Body of pancreas (tissue), 4 donors: Measurements from ENCODE around the gene KLHDC10. TPM values are rescaled to one million over a fixed set of nuclear protein-coding genes. Genes with fewer than 3 reads are reported as not detected.
A peak's percentile ranks its signal among the peaks of the same experiment; 100 is the strongest.

ENCODE experiments used
- ATAC-seq: fragments of 150-250 bp; one replicate; pipeline ENCODE4 v1.9.1; 2016
- DNase-seq, 4 donors: peaks; one replicate each; pipeline ENCODE4 v3.0.0-alpha.2; 2019
- H3K27ac ChIP-seq, 4 donors: fragments of 200-600 bp; sonication (generic); 1 replicate in 3 of 4; 2 replicates in 1 of 4; pipeline versions ENCODE4 v1.5.1 to v1.6.1; 2016 to 2019; ENCODE audit warnings: mild to moderate bottlenecking in 1 of 4, mixed read lengths in 1 of 4, moderate library complexity in 1 of 4
- H3K27me3 ChIP-seq, 2 donors: fragments of 200-600 bp; sonication (generic); one replicate each; pipeline ENCODE4 v1.6.0; 2016; ENCODE audit warnings: mild to moderate bottlenecking in 1 of 2
- H3K36me3 ChIP-seq, 2 donors: fragments of 200-600 bp; sonication (generic); replicated peaks in 1 of 2; 2 replicates each; pipeline ENCODE4 v1.5.1; 2016; ENCODE audit warnings: low read depth in 2 of 2; ENCODE audit not compliant: insufficient read depth in 1 of 2
- H3K4me1 ChIP-seq: fragments of 200-600 bp; sonication (generic); one replicate; pipeline ENCODE4 v1.6.0; 2016
- H3K4me3 ChIP-seq, 2 donors: fragments of 200-600 bp; sonication (generic); 1 replicate in 1 of 2; 2 replicates in 1 of 2; pipeline ENCODE4 v1.5.1; 2016 to 2019
- H3K9me3 ChIP-seq, 3 donors: fragments of 200-600 bp; sonication (generic); 1 replicate in 2 of 3; 2 replicates in 1 of 3; pipeline ENCODE4 v1.5.1; 2016
- POLR2A ChIP-seq, 3 donors: fragments of 450-650 bp; IDR thresholded peaks; one replicate each; pipeline ENCODE4 v1.6.1; 2016; ENCODE audit warnings: antibody characterized with exemption in 3 of 3, mild to moderate bottlenecking in 2 of 3
- WGBS, 2 donors: methylation state at CpG; one replicate each; pipeline ENCODE4 v1.1.5; 2017; 5-methylcytosine and 5-hydroxymethylcytosine counted together
- intact Hi-C: fragments of 100-400 bp; cut with DNase I; formaldehyde crosslinking; loops from one replicate; pipeline ENCODE4 v1.15.1; 2023
- total RNA-seq, 2 donors: library from RNA; depleted of rRNA; stranded (reverse); fragments of >200 nt; gene quantifications; one replicate each; pipeline ENCODE4 v1.1.0, GENCODE V29; 2016
- TF ChIP-seq, protein P1 (sequence below), 7 experiments: fragments of 450-650 bp in 4 of 7; fragments of 200-600 bp in 3 of 7; sonication (generic) in 3 of 7; IDR thresholded peaks; one replicate each; pipeline ENCODE4 v1.5.1; 2016 to 2019; ENCODE audit warnings: antibody characterized with exemption in 7 of 7

KLHDC10 gene, protein sequence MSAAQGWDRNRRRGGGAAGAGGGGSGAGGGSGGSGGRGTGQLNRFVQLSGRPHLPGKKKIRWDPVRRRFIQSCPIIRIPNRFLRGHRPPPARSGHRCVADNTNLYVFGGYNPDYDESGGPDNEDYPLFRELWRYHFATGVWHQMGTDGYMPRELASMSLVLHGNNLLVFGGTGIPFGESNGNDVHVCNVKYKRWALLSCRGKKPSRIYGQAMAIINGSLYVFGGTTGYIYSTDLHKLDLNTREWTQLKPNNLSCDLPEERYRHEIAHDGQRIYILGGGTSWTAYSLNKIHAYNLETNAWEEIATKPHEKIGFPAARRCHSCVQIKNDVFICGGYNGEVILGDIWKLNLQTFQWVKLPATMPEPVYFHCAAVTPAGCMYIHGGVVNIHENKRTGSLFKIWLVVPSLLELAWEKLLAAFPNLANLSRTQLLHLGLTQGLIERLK
- total RNA-seq: 10 to 100 TPM; 10.5 to 15.6 TPM

DNA sequence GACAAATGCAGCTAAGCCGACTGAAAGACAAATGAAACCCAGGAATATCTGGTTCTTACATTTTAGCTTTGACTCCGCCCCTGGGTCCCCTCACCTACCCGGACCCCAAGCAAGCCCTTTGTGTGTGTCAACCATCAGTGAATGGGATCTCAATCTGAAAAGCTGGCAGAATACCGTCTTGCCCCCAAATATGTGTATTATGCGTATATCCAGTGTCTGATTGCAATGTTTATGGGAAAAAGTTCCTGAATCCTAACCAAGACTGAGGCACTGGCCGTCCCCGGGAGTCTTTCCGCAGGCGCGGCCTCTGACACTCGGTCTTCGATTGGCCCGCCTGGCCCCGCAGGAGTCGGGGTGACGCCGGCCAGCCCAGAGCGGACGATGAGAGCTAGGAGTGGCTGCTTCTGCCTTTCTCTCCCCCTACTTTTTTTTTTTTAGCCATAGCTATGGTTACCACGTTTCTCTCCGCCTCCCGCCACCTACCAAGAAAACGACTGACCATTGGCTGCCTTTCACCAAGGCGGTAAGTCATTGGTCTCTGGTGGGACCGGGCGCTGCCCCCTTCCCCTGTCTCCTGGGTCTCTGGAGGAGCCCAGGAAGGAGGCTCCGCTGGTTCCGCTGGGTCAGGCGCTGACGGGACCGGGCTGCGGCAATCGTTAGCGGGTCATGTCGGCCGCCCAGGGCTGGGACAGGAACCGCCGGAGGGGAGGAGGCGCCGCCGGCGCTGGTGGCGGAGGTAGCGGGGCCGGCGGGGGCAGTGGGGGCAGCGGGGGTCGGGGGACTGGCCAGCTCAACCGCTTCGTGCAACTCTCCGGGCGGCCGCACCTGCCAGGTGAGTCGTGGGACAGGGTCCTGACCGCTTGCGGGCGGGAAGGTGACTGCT is at the start of gene KLHDC10:
Gene KLHDC10, plus strand, starts transcription at position 557 of the 883 bp plus-strand sequence. Its CDS starts 110 bp downstream, at position 667.
- Histone ChIP-seq H3K27me3 (no peaks in the 10 kb centered on the region), H3K27ac (peak within 1 kb of the TSS; percentile 79 to 95 (median 86)), H3K4me3 (peak within 1 kb of the TSS; percentile 96 to 99), H3K4me1 (peaks cover 37% of the 10 kb centered on the region), H3K36me3 (no peaks in the 10 kb centered on the region), H3K9me3 (no peaks in the 10 kb centered on the region)
- TF ChIP-seq, protein P1, sequence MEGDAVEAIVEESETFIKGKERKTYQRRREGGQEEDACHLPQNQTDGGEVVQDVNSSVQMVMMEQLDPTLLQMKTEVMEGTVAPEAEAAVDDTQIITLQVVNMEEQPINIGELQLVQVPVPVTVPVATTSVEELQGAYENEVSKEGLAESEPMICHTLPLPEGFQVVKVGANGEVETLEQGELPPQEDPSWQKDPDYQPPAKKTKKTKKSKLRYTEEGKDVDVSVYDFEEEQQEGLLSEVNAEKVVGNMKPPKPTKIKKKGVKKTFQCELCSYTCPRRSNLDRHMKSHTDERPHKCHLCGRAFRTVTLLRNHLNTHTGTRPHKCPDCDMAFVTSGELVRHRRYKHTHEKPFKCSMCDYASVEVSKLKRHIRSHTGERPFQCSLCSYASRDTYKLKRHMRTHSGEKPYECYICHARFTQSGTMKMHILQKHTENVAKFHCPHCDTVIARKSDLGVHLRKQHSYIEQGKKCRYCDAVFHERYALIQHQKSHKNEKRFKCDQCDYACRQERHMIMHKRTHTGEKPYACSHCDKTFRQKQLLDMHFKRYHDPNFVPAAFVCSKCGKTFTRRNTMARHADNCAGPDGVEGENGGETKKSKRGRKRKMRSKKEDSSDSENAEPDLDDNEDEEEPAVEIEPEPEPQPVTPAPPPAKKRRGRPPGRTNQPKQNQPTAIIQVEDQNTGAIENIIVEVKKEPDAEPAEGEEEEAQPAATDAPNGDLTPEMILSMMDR (IDR thresholded peaks at IDR 0.05): peak in 1 of 7 experiments; percentile 2
- peak in 2 of 3 donors; percentile 74 to 80 for TF ChIP-seq POLR2A (IDR thresholded peaks at IDR 0.05)
- intact Hi-C loops: loop anchor here (10.0 kb wide), 2 partner anchors 425 to 655 kb away; partner anchors contain the start of gene MEST
- WGBS, 2 donors: 0 to 1% methylated on average over 18 to 55 of the region's 57 CpGs
- DNase-seq: peak; percentile 96 to 99 (median 97)
- peak; percentile 98 for ATAC-seq

DNA sequence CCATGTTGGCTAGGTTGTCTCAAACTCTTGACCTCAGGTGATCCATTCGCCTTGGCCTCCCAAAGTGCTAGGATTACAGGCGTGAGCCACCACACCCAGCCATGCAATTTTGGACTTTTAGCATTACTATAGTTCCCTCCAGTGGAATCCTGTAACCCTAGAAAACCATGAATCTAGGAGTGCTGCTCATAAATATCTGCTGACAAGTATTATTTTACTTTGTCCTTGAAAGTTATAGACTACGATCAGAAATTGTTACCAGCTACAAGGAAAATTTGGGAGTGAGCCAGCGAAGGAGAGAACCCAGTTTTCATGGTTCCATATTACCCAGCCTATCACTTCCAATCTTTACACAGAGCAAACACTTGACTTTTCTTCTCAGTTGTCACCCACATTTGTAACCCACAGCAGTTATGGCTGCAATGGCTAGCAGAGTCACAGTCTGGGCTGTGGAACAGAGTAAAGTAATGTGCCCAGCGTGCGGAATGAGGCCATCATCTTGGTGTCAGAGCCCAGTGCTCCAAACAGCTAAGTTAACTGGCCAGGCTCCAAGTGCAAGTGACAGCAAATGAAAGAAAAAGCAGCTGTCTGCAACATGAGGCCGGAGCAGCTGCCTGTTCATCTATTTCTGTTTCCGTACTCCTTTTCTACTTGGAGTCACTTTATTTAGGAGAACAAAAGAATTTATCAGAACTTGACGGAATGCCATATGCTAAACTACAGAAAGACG is 49.1 kb upstream of the KLHDC10 start:
- Histone ChIP-seq H3K36me3 (peaks cover 0 to 26% of the 10 kb centered on the region in 2 donors), H3K27me3 (no peaks in the 10 kb centered on the region), H3K27ac (no peak overlapping the region), H3K4me3 (no peak overlapping the region), H3K4me1 (no peaks in the 10 kb centered on the region), H3K9me3 (no peaks in the 10 kb centered on the region)
- 93 to 97% methylated on average over 10 of the region's 10 CpGs for WGBS, 2 donors
- DNase-seq: no peak
- TF ChIP-seq POLR2A (IDR thresholded peaks at IDR 0.05): no peak
- TF ChIP-seq, protein P1 (IDR thresholded peaks at IDR 0.05): no peak
- intact Hi-C loops: no loop called here
- ATAC-seq: no peak

DNA sequence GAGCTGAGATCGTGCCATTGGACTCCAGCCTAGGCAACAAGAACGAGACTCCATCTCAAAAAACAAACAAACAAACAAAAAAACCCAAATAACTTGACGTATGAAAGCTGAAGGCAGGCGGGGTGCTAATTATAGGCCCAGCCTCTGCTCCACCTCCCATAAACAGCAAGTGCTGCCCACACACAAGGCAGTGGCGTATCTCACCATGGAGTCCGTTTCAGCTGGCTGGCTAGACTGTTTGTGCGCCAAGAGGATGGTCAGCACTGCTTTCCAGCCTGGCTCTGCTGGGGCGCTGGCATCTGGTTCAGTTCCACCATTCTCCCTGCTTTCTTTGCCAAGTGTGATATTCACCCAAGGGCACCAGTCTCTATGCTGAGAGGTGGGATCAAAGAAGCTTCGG is 48.2 kb upstream of the KLHDC10 start:
- H3K4me1 ChIP-seq: no peaks in the 10 kb centered on the region
- no peaks in the 10 kb centered on the region for H3K27me3 ChIP-seq
- intact Hi-C loops: no loop called here
- no peak for ATAC-seq
- no peak for DNase-seq
- peaks cover 0 to 26% of the 10 kb centered on the region in 2 donors for H3K36me3 ChIP-seq
- H3K9me3 ChIP-seq: no peaks in the 10 kb centered on the region
- H3K4me3 ChIP-seq: no peak overlapping the region
- no peak for TF ChIP-seq POLR2A (IDR thresholded peaks at IDR 0.05)
- TF ChIP-seq, protein P1 (IDR thresholded peaks at IDR 0.05): no peak
- no peak overlapping the region for H3K27ac ChIP-seq
- WGBS, 2 donors: 88 to 89% methylated on average over 9 of the region's 9 CpGs

DNA sequence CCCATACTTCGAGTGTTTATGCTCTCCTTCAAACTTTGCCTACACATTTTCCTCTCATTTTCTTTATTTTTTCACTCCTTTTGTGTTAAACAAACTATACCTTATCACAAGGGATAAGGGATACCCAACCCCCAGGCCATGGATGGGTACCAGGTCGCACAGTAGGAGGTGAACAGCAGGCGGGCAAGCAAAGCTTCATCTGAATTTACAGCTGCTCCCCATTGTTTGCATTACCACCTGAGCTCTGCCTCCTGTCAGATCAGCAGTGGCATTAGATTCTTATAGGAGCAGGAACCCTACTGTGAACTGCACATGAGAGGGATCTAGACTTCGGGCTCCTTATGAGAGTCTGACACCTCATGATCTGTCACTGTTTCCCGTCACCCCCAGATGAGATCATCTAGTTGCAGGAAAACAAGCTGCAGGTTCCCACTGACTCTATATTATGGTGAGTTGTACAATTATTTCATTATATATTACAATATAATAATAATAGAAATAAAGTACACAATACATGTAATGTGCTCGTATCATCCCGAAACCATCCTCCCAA is 47.6 kb upstream of the KLHDC10 start:
- Histone ChIP-seq H3K27me3 (no peaks in the 10 kb centered on the region), H3K4me3 (no peak overlapping the region), H3K27ac (no peak overlapping the region), H3K4me1 (no peaks in the 10 kb centered on the region), H3K36me3 (peaks cover 0 to 28% of the 10 kb centered on the region in 2 donors), H3K9me3 (no peaks in the 10 kb centered on the region)
- intact Hi-C loops: no loop called here
- DNase-seq: no peak
- WGBS, 2 donors: 85 to 92% methylated on average over 7 of the region's 7 CpGs
- no peak for ATAC-seq
- TF ChIP-seq POLR2A (IDR thresholded peaks at IDR 0.05): no peak
- TF ChIP-seq, protein P1 (IDR thresholded peaks at IDR 0.05): no peak
